Subcutaneous adipose tissue (tissue), 4 donors: ENCODE results near the gene GLRA1. TPM values are rescaled to one million over a fixed set of nuclear protein-coding genes. Genes with fewer than 3 reads are reported as not detected.

Experiments used
- CTCF ChIP-seq: fragments of 450-650 bp; IDR thresholded peaks from one replicate; pipeline ENCODE4 v1.5.1; 2016; ENCODE audit warnings: low read depth, mild to moderate bottlenecking, control low read depth, antibody characterized with exemption, moderate library complexity
- total RNA-seq, 4 donors: library from RNA; depleted of rRNA; stranded (reverse); fragments of >200 nt; gene quantifications; one replicate each; pipeline ENCODE4 v1.1.0, GENCODE V29; 2016

Gene GLRA1
- total RNA-seq, 4 donors from 2014 or later, result not detected

GRCh38 chr5:151899399-151899798 lies 25.3 kb downstream of the GLRA1 start:
- TF ChIP-seq CTCF, result no peak

DNA sequence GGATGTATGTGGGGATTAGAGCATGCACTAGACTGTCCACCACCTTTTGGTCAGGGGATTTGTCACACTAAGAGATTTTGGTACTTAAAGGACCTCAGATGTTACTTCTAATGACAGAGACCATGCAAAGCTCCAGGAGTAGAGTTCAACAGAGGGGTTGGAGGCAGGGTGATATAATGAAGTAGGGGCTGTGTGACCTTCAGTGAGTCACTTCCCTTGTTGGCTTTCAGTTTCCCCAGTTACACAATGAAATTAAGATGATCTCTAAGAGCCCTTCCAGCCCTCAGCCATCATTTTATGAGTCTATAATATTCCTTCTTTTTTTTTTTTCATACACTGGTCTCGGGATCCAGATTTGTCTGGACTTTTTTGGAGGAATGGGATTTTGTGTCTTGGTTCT lies 26.8 kb downstream of the GLRA1 start:
- no peak for TF ChIP-seq CTCF

DNA sequence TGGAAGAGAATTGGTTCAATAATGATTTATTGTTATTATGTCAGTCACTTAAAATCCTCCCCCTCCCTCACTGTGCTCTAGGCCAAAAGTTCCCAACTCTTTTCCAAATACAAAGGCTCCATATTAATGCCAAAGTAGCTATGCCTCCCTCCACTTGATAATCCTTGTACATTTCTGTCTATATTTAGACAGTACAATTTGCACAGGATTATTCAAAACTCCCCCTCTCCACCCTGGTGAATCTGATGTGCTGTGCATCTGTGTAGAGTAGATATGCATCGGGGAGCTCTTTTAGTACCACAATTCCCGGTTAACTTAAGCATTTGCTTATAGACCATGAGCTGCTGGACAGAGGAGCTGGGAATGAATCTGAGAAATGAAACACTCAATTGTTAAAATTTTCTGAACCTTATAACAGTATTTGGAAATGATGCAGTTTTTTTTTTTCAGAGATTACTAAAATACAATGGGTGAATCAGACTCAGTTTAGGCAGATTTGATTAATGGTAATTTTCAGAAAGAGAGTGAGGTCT lies 27.6 kb downstream of the GLRA1 start:
- TF ChIP-seq CTCF, result no peak

DNA sequence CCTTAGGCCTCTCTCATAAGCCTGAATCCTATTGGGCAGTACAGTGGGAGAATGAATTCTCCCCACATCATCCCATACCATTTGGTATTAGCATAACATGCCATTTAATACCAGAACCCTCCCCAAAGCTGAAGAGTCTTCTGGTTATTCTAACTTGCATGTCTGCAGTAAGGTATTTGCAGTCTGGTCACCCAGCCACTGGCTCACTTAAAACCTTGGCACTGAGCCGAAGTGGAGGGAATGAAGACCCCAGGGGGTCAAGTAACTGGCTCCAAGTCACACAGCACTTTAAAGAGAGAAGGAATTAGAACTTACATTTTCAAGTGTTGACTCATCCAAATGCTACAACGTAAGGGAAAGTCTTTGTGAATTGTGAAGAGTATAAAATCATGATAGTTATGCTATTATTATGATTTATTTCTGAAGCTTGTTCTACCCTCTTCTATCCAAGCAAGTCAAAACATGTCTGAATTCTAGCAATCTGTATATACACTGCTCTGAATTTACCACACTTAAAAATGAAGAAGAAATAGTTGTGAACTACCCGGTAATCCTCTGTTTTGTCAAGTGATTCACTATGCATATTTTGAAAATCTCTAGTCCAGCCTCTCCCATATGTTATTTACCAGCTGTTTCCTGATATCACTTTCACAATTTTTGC lies 28.5 kb downstream of the GLRA1 start:
- TF ChIP-seq CTCF, result no peak

GRCh38 chr5:151895660-151896030 lies 29.0 kb downstream of the GLRA1 start:
- no peak for TF ChIP-seq CTCF

DNA sequence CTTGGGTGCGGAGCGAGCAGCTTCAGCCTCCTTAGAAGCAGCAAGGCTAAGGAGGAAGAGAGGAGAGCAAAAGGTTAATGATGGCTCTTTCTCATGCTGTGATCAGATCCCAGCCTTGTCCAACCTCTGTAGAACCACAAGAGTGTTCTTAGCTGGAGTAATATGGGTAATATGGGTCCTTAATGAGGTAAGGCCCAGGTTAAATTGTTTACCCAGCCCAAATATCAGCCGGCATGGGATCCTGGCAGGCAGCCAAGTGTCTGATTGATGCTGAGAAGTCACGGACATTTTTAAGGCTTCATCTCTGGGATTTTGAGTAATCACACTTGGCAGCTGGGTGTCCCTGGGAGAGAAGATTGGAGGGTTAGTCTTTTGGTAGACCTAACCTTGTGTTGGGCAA lies 32.3 kb downstream of the GLRA1 start:
- TF ChIP-seq CTCF, result no peak

GRCh38 chr5:151890299-151890698 lies 34.4 kb downstream of the GLRA1 start:
- no peak for TF ChIP-seq CTCF
